ENCODE data around the gene PRR19.
A peak's percentile ranks its signal among the peaks of the same experiment; 100 is the strongest.
"Not testable (repeated sequence)": the region's sequence is repeated elsewhere in the genome, so short reads cannot be mapped to it uniquely, and the experiment has no call there.

PRR19 gene

GRCh38 chr19:42261763-42262162 is 40.2 kb upstream of the PRR19 start:
- H3K4me2 ChIP-seq: no peak overlapping the region
- H3K4me1 ChIP-seq: peaks cover 17% of the 10 kb centered on the region
- no peaks in the 10 kb centered on the region for H3K27me3 ChIP-seq
- H3K9ac ChIP-seq: no peak overlapping the region
- no peak for TF ChIP-seq Cebpa-rat (IDR thresholded peaks at IDR 0.05)
- H3K9me3 ChIP-seq: no peaks in the 10 kb centered on the region
- H4K20me1 ChIP-seq: no peaks in the 10 kb centered on the region
- no peaks in the 10 kb centered on the region for H3K36me3 ChIP-seq
- H3K27ac ChIP-seq: no peak overlapping the region
- H3K4me3 ChIP-seq: no peak overlapping the region

DNA sequence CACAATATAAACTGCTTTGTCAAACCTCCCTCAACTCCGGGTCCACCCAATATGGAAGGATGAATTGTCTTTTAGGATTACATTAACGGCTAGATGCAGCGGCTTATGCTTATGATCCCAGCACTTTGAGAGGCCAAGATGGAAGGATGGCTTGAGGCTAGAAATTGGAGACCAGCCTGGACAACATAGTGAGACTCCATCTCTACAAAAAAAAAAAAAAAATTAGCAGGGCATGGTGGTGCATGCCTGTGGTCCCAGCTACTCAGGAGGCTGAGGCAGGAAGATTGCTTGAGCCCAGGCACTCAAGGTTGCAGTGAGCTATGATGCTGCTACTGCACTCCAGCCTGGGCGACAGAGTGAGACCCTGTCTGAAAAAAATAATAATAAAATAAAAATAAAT is 35.8 kb upstream of the PRR19 start:
- peaks cover 37% of the 10 kb centered on the region for H3K4me1 ChIP-seq
- not testable (repeated sequence) for H3K27ac ChIP-seq, H4K20me1 ChIP-seq, H3K27me3 ChIP-seq, H3K9ac ChIP-seq, H3K4me2 ChIP-seq, H3K36me3 ChIP-seq, H3K4me3 ChIP-seq, H3K9me3 ChIP-seq

- H3K4me1 ChIP-seq: peaks cover 47% of the 10 kb centered on the region
- not testable (repeated sequence) for H3K9me3 ChIP-seq, H3K27me3 ChIP-seq, H4K20me1 ChIP-seq, H3K4me3 ChIP-seq, H3K36me3 ChIP-seq, H3K27ac ChIP-seq
- peak overlapping the region; percentile 96 for H3K4me2 ChIP-seq
- H3K9ac ChIP-seq: peak overlapping the region; percentile 98
These were observed 34.9 kb upstream of the PRR19 start for GRCh38 chr19:42266928-42267603.

- Histone ChIP-seq H3K36me3 (peaks cover 14% of the 10 kb centered on the region), H3K27me3 (no peaks in the 10 kb centered on the region), H3K9ac (peak overlapping the region; percentile 98), H3K9me3 (no peaks in the 10 kb centered on the region), H4K20me1 (no peaks in the 10 kb centered on the region), H3K4me1 (peaks cover 47% of the 10 kb centered on the region), H3K4me2 (peak overlapping the region; percentile 96), H3K4me3 (peak overlapping the region; percentile 71), H3K27ac (peak overlapping the region; percentile 99)
- no peak for TF ChIP-seq Cebpa-rat (IDR thresholded peaks at IDR 0.05)
These were observed 34.2 kb upstream of the PRR19 start for GRCh38 chr19:42267644-42268141.

DNA sequence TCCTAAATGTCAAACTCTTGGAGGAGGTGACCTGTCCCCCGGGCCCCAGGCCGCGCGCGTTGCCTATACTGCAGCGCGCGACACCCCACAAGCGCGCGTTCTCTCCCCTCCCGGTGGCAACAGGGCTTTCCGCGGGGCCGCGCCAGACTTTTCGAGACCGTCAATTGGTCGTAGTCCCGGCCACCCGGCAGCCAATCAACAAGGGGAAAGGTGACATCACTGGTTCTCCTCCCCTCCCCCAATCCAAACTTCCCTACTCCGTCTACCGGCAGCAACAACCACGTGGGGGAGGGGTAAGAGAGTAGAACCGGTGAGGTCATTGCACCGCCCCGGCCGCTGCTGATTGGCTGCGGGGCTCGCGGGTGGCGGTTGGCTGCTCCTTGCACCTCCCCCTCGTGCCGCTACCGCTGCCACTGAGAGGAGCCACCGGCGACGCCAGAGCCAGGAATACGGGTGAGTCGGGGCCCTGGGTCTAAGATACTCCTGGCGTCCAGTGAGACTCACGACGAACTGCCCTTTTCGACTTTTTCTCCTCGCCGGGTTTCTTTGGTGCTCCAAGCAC is 33.7 kb upstream of the PRR19 start:
- Histone ChIP-seq H3K27me3 (no peaks in the 10 kb centered on the region), H3K4me1 (peaks cover 47% of the 10 kb centered on the region), H3K4me2 (peak overlapping the region; percentile 96), H3K9ac (peak overlapping the region; percentile 98), H3K36me3 (peaks cover 19% of the 10 kb centered on the region), H3K9me3 (no peaks in the 10 kb centered on the region), H3K4me3 (peak overlapping the region; percentile 71), H3K27ac (peak overlapping the region; percentile 99), H4K20me1 (no peaks in the 10 kb centered on the region)
- no peak for TF ChIP-seq Cebpa-rat (IDR thresholded peaks at IDR 0.05)

- Histone ChIP-seq H3K27me3 (no peaks in the 10 kb centered on the region), H3K4me2 (peak within 1 kb of the TSS; percentile 99), H3K36me3 (peaks cover 26% of the 10 kb centered on the region), H3K9me3 (no peaks in the 10 kb centered on the region), H3K27ac (peak within 1 kb of the TSS; percentile 99), H3K9ac (peak within 1 kb of the TSS; percentile 98), H4K20me1 (no peaks in the 10 kb centered on the region), H3K4me1 (peaks cover 45% of the 10 kb centered on the region), H3K4me3 (peak within 1 kb of the TSS; percentile 72)
- TF ChIP-seq Cebpa-rat (IDR thresholded peaks at IDR 0.05): no peak
These were observed 33.0 kb upstream of the PRR19 start, which contains the start of gene CIC for GRCh38 chr19:42268704-42269477. CIC (plus strand) TSS chr19:42269252; CDS start chr19:42271784, 2,532 bp downstream.

DNA sequence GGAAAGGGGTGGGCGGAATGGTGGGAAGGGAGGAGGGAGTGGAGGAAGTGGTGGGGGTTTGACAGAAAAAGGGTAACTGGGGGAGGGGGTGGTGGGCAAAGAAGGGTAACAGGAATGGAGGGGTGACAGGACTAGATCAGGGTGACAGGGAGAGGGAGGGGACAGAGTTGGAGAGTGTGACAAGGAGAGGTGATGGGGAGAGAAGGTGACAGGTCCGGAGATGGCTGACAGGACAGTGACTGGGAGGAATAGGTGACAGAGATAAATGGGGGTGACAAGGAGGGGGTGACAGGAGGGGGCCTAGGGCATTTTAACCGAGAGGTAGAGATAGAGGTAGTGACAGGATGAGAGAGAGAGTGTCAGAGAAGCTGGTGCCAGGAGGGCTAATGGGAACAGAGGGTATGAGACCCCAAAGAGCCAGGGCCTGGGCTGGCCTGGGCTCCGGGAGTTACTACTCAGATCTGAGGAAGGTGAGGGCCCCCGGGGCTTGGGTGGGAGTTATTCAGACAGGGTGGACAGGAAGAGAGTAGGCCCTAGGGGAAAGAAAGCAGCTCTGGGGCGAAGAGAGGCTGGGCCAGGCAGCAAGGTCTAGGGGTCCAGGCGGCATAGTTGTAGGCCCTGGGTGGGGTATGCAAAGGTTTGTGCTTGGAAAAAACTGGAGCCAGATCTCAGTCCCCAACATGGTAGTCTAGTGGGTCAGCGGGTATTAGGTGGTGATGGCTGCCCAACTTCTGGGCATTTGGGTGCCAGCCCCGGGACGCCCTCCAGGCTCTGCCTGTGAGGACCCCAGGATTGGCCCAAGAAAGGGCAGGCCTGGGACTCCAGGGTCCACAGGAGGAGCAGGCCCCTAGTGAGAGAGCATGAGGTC is 32.2 kb upstream of the PRR19 start:
- Histone ChIP-seq H3K27ac (peak overlapping the region; percentile 90), H3K9ac (peak overlapping the region; percentile 89), H3K36me3 (peaks cover 34% of the 10 kb centered on the region), H3K4me3 (peak overlapping the region; percentile 72), H3K4me1 (peaks cover 49% of the 10 kb centered on the region), H4K20me1 (no peaks in the 10 kb centered on the region), H3K27me3 (no peaks in the 10 kb centered on the region), H3K4me2 (peak overlapping the region; percentile 99), H3K9me3 (no peaks in the 10 kb centered on the region)
- TF ChIP-seq Cebpa-rat (IDR thresholded peaks at IDR 0.05): no peak

GRCh38 chr19:42270346-42271044 is 31.4 kb upstream of the PRR19 start:
- Histone ChIP-seq H3K27me3 (no peaks in the 10 kb centered on the region), H3K4me1 (peaks cover 56% of the 10 kb centered on the region), H3K9me3 (no peaks in the 10 kb centered on the region), H3K4me2 (peak overlapping the region; percentile 99), H3K27ac (peak overlapping the region; percentile 90), H3K4me3 (peak overlapping the region; percentile 72), H4K20me1 (peaks cover 7% of the 10 kb centered on the region; the same call in 1 of the 2 replicates), H3K9ac (peak overlapping the region; percentile 89), H3K36me3 (peaks cover 42% of the 10 kb centered on the region)
- TF ChIP-seq Cebpa-rat (IDR thresholded peaks at IDR 0.05): no peak

DNA sequence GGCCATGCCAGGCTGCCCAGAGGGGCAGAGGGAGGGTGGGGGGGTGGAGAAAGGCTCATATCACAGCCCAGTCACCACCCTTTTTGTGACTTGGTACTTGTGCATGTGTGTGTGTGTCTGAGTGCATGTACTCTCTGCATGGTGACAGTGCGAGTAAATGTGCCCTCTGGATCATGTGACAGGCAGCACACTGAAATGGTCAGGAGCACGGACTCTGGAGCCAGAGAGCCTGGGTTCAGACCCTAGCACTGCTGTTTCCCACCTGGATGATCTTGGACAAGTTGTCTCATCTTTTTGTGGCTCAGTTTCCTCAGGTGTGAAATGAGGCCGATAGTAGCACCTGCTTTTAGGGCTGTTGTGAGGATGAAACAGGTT is 30.9 kb upstream of the PRR19 start:
- no peaks in the 10 kb centered on the region for H3K27me3 ChIP-seq
- TF ChIP-seq Cebpa-rat (IDR thresholded peaks at IDR 0.05): no peak
- peak overlapping the region; percentile 89 for H3K9ac ChIP-seq
- peaks cover 47% of the 10 kb centered on the region for H3K36me3 ChIP-seq
- H3K9me3 ChIP-seq: no peaks in the 10 kb centered on the region
- H3K4me1 ChIP-seq: peaks cover 61% of the 10 kb centered on the region
- H3K4me3 ChIP-seq: peak overlapping the region; percentile 72
- H4K20me1 ChIP-seq: peaks cover 12% of the 10 kb centered on the region; the same call in 1 of the 2 replicates
- peak overlapping the region; percentile 99 for H3K4me2 ChIP-seq
- H3K27ac ChIP-seq: peak overlapping the region; percentile 90

Measured in BLaER1 (cell line).